ENCODE data around the gene ST8SIA5. TPM values are rescaled to one million over a fixed set of nuclear protein-coding genes. Genes with fewer than 3 reads are reported as not detected.

Gene ST8SIA5
- total RNA-seq, 1 experiment from 2014 or later: 5.4 TPM

DNA sequence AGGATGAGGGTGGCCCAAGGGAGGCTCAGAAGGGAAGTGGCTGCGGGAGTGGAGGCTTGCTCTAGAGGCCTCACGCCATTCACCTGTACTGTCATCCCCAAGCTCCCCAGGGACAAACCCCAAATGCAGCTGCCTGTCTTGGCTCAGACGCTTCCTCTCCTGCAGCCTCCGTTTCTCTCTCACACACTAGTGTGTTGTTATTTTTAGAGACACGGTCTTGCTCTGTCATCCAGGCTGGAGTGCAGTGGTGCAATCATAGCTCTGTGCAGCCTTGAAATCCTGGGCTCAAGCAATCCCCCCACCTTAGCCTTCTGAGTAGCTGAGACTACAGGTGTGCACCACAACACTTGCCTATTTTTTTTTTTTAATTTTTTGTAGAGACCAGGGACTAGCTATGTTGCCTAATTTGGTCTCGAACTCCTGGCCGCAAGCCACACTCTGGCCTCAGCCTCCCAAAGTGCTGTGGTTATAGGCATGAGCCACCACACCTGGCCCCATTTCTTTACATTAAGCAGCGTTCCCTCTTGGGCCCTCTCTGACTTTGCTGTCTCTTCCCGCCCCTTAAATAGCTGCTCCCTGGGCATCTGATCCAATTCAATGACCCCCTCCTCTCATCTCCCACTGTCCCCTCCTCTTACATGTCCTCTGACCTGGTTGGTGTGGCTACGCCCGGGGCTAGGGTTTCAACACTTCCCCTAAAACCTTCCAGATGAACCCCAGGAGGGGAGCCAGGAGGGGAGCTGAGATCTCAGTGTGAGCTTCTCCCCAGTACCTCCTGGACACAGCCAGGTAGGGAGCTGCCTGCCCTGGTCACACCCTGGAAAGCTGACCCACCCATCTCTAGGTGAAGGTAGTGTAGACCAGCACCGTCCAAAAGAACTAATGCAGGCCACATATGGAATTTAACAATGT, 75.8 kb downstream of the ST8SIA5 start:
- Mint-ChIP-seq H3K4me3 (no peak overlapping the region), H3K4me1 (peaks cover 8% of the 10 kb centered on the region), H3K27me3 (ENCODE audit: low read depth) (no peaks in the 10 kb centered on the region), H3K27ac (no peak overlapping the region), H3K9me3 (no peaks in the 10 kb centered on the region), H3K36me3 (no peaks in the 10 kb centered on the region)
- no peak for DNase-seq (ENCODE audit: low spot score)
- ChIA-PET POLR2A (no interaction called here), CTCF (interaction anchor here (1.6 kb wide), 1 partner anchor 23 kb away, joined by 5 read pairs; no protein-coding TSS in a partner anchor)
- TF ChIP-seq ZNF121 (CRISPR knock-in tag; IDR thresholded peaks at IDR 0.05) (no peak), OVOL2 (CRISPR knock-in tag; IDR thresholded peaks at IDR 0.05; ENCODE audit: borderline replicate concordance) (no peak), SMAD4 (CRISPR knock-in tag; IDR thresholded peaks at IDR 0.05) (no peak), JAZF1 (CRISPR knock-in tag; IDR thresholded peaks at IDR 0.05) (no peak), NFE2L1 (CRISPR knock-in tag; IDR thresholded peaks at IDR 0.05) (no peak), ATF1 (CRISPR knock-in tag; IDR thresholded peaks at IDR 0.05) (no peak), ZNF138 (CRISPR knock-in tag; conservative IDR thresholded peaks at IDR 0.05) (no peak), JUN (CRISPR knock-in tag; IDR thresholded peaks at IDR 0.05) (no peak), RORB (CRISPR knock-in tag; IDR thresholded peaks at IDR 0.05) (no peak), RELA (CRISPR knock-in tag; IDR thresholded peaks at IDR 0.05; ENCODE audit: borderline replicate concordance) (no peak), CBFB (CRISPR knock-in tag; IDR thresholded peaks at IDR 0.05; ENCODE audit: low read depth) (no peak), TEAD1 (CRISPR knock-in tag; IDR thresholded peaks at IDR 0.05) (no peak), FOXJ3 (CRISPR knock-in tag; IDR thresholded peaks at IDR 0.05; ENCODE audit: borderline replicate concordance) (no peak)
- TF ChIP-seq, protein P1, sequence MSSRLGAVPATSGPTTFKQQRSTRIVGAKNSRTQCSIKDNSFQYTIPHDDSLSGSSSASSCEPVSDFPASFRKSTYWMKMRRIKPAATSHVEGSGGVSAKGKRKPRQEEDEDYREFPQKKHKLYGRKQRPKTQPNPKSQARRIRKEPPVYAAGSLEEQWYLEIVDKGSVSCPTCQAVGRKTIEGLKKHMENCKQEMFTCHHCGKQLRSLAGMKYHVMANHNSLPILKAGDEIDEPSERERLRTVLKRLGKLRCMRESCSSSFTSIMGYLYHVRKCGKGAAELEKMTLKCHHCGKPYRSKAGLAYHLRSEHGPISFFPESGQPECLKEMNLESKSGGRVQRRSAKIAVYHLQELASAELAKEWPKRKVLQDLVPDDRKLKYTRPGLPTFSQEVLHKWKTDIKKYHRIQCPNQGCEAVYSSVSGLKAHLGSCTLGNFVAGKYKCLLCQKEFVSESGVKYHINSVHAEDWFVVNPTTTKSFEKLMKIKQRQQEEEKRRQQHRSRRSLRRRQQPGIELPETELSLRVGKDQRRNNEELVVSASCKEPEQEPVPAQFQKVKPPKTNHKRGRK (CRISPR knock-in tag; IDR thresholded peaks at IDR 0.05; ENCODE audit: borderline replicate concordance): no peak
- TF ChIP-seq, protein P2, sequence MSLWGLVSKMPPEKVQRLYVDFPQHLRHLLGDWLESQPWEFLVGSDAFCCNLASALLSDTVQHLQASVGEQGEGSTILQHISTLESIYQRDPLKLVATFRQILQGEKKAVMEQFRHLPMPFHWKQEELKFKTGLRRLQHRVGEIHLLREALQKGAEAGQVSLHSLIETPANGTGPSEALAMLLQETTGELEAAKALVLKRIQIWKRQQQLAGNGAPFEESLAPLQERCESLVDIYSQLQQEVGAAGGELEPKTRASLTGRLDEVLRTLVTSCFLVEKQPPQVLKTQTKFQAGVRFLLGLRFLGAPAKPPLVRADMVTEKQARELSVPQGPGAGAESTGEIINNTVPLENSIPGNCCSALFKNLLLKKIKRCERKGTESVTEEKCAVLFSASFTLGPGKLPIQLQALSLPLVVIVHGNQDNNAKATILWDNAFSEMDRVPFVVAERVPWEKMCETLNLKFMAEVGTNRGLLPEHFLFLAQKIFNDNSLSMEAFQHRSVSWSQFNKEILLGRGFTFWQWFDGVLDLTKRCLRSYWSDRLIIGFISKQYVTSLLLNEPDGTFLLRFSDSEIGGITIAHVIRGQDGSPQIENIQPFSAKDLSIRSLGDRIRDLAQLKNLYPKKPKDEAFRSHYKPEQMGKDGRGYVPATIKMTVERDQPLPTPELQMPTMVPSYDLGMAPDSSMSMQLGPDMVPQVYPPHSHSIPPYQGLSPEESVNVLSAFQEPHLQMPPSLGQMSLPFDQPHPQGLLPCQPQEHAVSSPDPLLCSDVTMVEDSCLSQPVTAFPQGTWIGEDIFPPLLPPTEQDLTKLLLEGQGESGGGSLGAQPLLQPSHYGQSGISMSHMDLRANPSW (CRISPR knock-in tag; conservative IDR thresholded peaks at IDR 0.05; ENCODE audit: low read depth): no peak
- TF ChIP-seq, protein P3, sequence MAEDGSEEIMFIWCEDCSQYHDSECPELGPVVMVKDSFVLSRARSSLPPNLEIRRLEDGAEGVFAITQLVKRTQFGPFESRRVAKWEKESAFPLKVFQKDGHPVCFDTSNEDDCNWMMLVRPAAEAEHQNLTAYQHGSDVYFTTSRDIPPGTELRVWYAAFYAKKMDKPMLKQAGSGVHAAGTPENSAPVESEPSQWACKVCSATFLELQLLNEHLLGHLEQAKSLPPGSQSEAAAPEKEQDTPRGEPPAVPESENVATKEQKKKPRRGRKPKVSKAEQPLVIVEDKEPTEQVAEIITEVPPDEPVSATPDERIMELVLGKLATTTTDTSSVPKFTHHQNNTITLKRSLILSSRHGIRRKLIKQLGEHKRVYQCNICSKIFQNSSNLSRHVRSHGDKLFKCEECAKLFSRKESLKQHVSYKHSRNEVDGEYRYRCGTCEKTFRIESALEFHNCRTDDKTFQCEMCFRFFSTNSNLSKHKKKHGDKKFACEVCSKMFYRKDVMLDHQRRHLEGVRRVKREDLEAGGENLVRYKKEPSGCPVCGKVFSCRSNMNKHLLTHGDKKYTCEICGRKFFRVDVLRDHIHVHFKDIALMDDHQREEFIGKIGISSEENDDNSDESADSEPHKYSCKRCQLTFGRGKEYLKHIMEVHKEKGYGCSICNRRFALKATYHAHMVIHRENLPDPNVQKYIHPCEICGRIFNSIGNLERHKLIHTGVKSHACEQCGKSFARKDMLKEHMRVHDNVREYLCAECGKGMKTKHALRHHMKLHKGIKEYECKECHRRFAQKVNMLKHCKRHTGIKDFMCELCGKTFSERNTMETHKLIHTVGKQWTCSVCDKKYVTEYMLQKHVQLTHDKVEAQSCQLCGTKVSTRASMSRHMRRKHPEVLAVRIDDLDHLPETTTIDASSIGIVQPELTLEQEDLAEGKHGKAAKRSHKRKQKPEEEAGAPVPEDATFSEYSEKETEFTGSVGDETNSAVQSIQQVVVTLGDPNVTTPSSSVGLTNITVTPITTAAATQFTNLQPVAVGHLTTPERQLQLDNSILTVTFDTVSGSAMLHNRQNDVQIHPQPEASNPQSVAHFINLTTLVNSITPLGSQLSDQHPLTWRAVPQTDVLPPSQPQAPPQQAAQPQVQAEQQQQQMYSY (CRISPR knock-in tag; IDR thresholded peaks at IDR 0.05): no peak
- TF ChIP-seq, protein P4, sequence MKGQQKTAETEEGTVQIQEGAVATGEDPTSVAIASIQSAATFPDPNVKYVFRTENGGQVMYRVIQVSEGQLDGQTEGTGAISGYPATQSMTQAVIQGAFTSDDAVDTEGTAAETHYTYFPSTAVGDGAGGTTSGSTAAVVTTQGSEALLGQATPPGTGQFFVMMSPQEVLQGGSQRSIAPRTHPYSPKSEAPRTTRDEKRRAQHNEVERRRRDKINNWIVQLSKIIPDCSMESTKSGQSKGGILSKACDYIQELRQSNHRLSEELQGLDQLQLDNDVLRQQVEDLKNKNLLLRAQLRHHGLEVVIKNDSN (CRISPR knock-in tag; IDR thresholded peaks at IDR 0.05): no peak
- TF ChIP-seq, protein P5, sequence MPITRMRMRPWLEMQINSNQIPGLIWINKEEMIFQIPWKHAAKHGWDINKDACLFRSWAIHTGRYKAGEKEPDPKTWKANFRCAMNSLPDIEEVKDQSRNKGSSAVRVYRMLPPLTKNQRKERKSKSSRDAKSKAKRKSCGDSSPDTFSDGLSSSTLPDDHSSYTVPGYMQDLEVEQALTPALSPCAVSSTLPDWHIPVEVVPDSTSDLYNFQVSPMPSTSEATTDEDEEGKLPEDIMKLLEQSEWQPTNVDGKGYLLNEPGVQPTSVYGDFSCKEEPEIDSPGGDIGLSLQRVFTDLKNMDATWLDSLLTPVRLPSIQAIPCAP (CRISPR knock-in tag; IDR thresholded peaks at IDR 0.05): no peak
- TF ChIP-seq, protein P6, sequence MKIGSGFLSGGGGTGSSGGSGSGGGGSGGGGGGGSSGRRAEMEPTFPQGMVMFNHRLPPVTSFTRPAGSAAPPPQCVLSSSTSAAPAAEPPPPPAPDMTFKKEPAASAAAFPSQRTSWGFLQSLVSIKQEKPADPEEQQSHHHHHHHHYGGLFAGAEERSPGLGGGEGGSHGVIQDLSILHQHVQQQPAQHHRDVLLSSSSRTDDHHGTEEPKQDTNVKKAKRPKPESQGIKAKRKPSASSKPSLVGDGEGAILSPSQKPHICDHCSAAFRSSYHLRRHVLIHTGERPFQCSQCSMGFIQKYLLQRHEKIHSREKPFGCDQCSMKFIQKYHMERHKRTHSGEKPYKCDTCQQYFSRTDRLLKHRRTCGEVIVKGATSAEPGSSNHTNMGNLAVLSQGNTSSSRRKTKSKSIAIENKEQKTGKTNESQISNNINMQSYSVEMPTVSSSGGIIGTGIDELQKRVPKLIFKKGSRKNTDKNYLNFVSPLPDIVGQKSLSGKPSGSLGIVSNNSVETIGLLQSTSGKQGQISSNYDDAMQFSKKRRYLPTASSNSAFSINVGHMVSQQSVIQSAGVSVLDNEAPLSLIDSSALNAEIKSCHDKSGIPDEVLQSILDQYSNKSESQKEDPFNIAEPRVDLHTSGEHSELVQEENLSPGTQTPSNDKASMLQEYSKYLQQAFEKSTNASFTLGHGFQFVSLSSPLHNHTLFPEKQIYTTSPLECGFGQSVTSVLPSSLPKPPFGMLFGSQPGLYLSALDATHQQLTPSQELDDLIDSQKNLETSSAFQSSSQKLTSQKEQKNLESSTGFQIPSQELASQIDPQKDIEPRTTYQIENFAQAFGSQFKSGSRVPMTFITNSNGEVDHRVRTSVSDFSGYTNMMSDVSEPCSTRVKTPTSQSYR (CRISPR knock-in tag; IDR thresholded peaks at IDR 0.05): no peak
- TF ChIP-seq, protein P7, sequence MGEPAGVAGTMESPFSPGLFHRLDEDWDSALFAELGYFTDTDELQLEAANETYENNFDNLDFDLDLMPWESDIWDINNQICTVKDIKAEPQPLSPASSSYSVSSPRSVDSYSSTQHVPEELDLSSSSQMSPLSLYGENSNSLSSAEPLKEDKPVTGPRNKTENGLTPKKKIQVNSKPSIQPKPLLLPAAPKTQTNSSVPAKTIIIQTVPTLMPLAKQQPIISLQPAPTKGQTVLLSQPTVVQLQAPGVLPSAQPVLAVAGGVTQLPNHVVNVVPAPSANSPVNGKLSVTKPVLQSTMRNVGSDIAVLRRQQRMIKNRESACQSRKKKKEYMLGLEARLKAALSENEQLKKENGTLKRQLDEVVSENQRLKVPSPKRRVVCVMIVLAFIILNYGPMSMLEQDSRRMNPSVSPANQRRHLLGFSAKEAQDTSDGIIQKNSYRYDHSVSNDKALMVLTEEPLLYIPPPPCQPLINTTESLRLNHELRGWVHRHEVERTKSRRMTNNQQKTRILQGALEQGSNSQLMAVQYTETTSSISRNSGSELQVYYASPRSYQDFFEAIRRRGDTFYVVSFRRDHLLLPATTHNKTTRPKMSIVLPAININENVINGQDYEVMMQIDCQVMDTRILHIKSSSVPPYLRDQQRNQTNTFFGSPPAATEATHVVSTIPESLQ (CRISPR knock-in tag; IDR thresholded peaks at IDR 0.05): no peak
- ATAC-seq: no peak
